Pancreas (tissue), 10 donors: Measurements from ENCODE around the gene FOS. TPM values are rescaled to one million over a fixed set of nuclear protein-coding genes. Genes with fewer than 3 reads are reported as not detected.

Source experiments
- ATAC-seq, 4 donors: fragments of 200-7000 bp; cut with Tn5 transposase; one replicate each; pipeline versions ENCODE4 v1.8.0 to v1.9.1; 2020; ENCODE audit warnings: mild to moderate bottlenecking in 4 of 4, moderate library complexity in 4 of 4
- DNase-seq, 6 donors: peaks; one replicate each; pipeline ENCODE4 v3.0.0-alpha.2; 2020
- FAIRE-seq: peaks from 2 replicates; lab custom pipeline; 2012; peaks lifted over from hg19 to GRCh38; lab: Jason Lieb, UNC
- H3K27ac ChIP-seq, 4 donors: fragments of 200-600 bp; sonication (generic); 1 replicate in 3 of 4; 2 replicates in 1 of 4; pipeline versions ENCODE4 v1.5.0 to v1.8.0; 2020
- H3K27me3 ChIP-seq, 4 donors: fragments of 200-600 bp; one replicate each; pipeline ENCODE4 v1.8.0; 2021
- H3K36me3 ChIP-seq, 3 donors: fragments of 200-600 bp; sonication (generic) in 1 of 3; one replicate each; pipeline versions ENCODE4 v1.5.0 to v1.8.0; 2020 to 2021
- H3K4me1 ChIP-seq, 3 donors: fragments of 200-600 bp; one replicate each; pipeline ENCODE4 v1.8.0; 2021
- H3K4me3 ChIP-seq, 4 donors: fragments of 200-600 bp; sonication (generic) in 2 of 4; one replicate each; pipeline versions ENCODE4 v1.5.0 to v1.8.0; 2020 to 2021
- H3K9me3 ChIP-seq, 4 donors: fragments of 200-600 bp; one replicate each; pipeline ENCODE4 v1.8.0; 2021
- WGBS, 2 donors: extraction: QIAGEN DNeasy Blood & Tissue Kit; methylation state at CpG; one replicate each; pipeline ENCODE4 v1.1.7; 2013; 5-methylcytosine and 5-hydroxymethylcytosine counted together
- intact Hi-C, 3 donors: fragments of 100-400 bp; cut with DNase I; formaldehyde crosslinking; loops; one replicate each; pipeline versions ENCODE4 v1.11.1 to v1.14.2; 2022
- polyA plus RNA-seq, 2 donors: library from polyadenylated mRNA; stranded (reverse); fragments of 200-250 nt; gene quantifications; one replicate each; pipeline ENCODE4 v1.2.3, GENCODE V29; 2013
- total RNA-seq, 6 donors: library from RNA; stranded (reverse); fragmentation: NEBNext Ultra II Directional in 4 of 6; extraction: Animal tissue kit (Norgen Biotek cat#: 25700) in 4 of 6; gene quantifications; one replicate each; pipeline versions ENCODE4 v1.2.1 to v1.2.4, GENCODE V29; 2021 to 2023
- TF ChIP-seq, protein P1 (sequence below), 4 donors: fragments of 200-600 bp; sonication (generic) in 3 of 4; IDR thresholded peaks; one replicate each; pipeline versions ENCODE4 v1.5.0 to v1.8.0; 2021; ENCODE audit warnings: antibody characterized with exemption in 4 of 4
- donor health status: healthy with polysubstance abuse.
- donor health status: DM: no; HTN: no; CAD: no; lungs with moderate emphysema.
- donor health status: DM: no; HTN: no; CAD: no.
- donor health status: control.
- donor health status: control.
- donor health status: Bipolar disorder and iron deficiency.
- donor health status: DM: yes; HTN: yes; CAD: no.
- donor health status: DM: no; HTN: no; CAD: no.
- donor health status: DM: no; HTN: no; CAD: no.
- donor health status: DM: yes; HTN: yes; CAD: no.

The FOS gene
- total and polyA plus RNA-seq, 8 donors: 56.4 to 303 (median 98.2) TPM

DNA sequence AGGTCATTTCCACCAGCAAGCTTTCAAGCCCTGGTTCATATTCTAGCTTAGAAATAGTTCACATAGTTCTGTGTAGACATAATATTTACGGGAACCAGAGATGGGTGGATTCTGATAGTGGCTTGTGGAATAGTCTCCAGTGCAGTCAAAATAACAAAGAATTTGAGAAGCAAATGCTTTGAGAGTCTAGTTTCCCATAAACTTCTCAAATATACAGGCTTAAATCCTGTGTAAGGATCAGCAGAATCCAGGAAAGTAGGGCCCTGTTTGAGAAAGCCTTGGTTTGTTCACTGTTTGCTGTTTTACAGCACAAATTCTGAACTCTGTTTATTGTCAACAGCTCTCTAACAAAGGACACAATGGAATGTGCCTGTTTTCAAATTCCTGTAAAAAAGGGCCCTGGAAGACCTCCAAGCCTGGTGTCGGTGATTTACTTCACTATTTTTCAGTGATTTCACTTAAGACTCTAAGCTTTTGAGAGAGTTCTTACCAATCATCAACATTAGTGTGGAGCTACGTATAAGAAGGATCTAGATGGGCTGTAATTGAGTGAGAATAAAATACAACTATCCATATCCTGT is 11.4 kb upstream of the FOS start:
- peak overlapping the region in 3 of 4 donors; percentile 20 to 72 (median 57) for H3K27ac ChIP-seq
- H3K36me3 ChIP-seq: no peaks in the 10 kb centered on the region
- H3K4me1 ChIP-seq: peaks cover 3 to 9% (median 6%) of the 10 kb centered on the region in 3 donors
- H3K27me3 ChIP-seq: no peaks in the 10 kb centered on the region
- DNase-seq: no peak
- WGBS, 2 donors: 60 to 64% methylated on average over 3 of the region's 3 CpGs
- intact Hi-C loops: no loop called here
- H3K4me3 ChIP-seq: no peak overlapping the region
- TF ChIP-seq, protein P1, sequence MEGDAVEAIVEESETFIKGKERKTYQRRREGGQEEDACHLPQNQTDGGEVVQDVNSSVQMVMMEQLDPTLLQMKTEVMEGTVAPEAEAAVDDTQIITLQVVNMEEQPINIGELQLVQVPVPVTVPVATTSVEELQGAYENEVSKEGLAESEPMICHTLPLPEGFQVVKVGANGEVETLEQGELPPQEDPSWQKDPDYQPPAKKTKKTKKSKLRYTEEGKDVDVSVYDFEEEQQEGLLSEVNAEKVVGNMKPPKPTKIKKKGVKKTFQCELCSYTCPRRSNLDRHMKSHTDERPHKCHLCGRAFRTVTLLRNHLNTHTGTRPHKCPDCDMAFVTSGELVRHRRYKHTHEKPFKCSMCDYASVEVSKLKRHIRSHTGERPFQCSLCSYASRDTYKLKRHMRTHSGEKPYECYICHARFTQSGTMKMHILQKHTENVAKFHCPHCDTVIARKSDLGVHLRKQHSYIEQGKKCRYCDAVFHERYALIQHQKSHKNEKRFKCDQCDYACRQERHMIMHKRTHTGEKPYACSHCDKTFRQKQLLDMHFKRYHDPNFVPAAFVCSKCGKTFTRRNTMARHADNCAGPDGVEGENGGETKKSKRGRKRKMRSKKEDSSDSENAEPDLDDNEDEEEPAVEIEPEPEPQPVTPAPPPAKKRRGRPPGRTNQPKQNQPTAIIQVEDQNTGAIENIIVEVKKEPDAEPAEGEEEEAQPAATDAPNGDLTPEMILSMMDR (IDR thresholded peaks at IDR 0.05): no peak
- ATAC-seq: peak in 2 of 4 donors; percentile 42 to 57
- FAIRE-seq: no peak
- no peaks in the 10 kb centered on the region for H3K9me3 ChIP-seq

DNA sequence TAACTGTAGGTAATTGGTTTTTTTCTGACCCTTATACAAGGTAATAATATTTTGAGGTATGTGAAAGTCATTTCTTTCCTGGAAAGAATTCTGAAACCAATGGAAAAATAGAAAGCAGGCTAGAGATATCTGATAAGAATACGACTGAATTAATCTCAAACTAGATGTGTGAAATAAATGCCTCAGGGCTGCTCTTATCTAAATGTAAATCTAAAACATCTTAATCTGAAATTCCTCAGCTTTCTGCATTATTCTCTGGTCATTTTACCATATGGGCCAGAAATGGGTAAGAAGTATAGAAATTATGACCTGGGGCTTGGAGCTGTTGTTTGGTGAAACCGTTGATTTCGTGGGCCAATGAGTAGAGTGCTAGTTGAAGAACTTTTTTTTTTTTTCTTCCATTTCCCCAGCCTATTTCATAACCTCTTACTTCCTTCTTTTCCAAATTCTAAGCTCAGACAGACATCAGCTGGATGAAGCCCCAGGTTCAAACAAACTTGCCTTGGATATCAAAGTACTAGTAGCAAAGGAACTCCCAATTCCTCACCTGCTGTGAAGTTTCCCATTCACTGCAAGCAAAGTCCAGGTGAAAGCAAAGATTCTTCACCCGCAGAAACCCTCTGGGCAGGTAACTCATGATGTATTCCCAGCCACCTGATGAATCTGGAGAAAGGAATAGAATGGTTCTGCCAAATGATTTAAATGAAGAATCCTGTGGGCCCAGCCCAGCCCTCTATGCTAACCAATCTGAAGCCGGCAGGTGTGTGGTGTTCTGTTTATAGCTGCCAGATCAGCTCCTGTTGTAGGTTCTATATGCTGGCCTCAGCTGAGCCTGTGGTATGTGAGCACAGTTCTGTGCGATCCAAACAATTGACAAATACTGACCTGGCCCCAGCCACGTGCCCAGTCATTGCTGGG is 9.7 kb upstream of the FOS start:
- peak; percentile 56 to 86 (median 80) for ATAC-seq
- intact Hi-C loops: no loop called here
- peak in 4 of 6 donors; percentile 34 to 60 (median 43) for DNase-seq
- WGBS, 2 donors: 42% methylated on average over 7 of the region's 7 CpGs
- H3K9me3 ChIP-seq: no peaks in the 10 kb centered on the region
- no peaks in the 10 kb centered on the region for H3K36me3 ChIP-seq
- TF ChIP-seq, protein P1 (IDR thresholded peaks at IDR 0.05): no peak
- H3K4me1 ChIP-seq: peaks cover 3 to 9% (median 6%) of the 10 kb centered on the region in 3 donors
- H3K4me3 ChIP-seq: no peak overlapping the region
- H3K27me3 ChIP-seq: no peaks in the 10 kb centered on the region
- FAIRE-seq: no peak
- peak overlapping the region; percentile 63 to 75 (median 73) for H3K27ac ChIP-seq

DNA sequence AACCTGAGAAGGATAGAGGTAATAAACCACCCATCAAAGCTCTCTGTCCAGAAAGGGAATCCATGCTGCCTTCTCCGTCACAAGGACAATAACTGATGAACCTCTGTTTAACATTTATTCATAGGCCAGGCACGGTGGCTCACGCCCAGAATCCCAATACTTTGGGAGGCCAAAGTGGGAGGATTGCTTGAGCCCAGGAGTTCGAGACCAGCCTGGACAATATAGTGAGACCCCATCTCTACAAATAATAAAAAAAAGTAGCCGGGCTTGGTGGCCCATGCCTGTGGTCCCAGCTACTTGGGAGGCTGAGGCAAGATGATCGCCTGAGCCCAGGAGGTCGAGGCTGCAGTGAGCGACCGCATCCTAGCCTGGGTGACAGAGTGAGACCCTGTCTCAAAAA is 7.1 kb upstream of the FOS start:
- TF ChIP-seq, protein P1 (IDR thresholded peaks at IDR 0.05): no peak
- 90 to 92% methylated on average over 9 of the region's 9 CpGs for WGBS, 2 donors
- Histone ChIP-seq H3K9me3 (no peaks in the 10 kb centered on the region), H3K4me1 (peaks cover 8 to 14% (median 10%) of the 10 kb centered on the region in 3 donors), H3K27ac (no peak overlapping the region), H3K4me3 (no peak overlapping the region), H3K27me3 (no peaks in the 10 kb centered on the region), H3K36me3 (no peaks in the 10 kb centered on the region)
- FAIRE-seq (no peak), DNase-seq (peak in 1 of 6 donors; percentile 18), ATAC-seq (no peak)
- intact Hi-C loops: no loop called here

DNA sequence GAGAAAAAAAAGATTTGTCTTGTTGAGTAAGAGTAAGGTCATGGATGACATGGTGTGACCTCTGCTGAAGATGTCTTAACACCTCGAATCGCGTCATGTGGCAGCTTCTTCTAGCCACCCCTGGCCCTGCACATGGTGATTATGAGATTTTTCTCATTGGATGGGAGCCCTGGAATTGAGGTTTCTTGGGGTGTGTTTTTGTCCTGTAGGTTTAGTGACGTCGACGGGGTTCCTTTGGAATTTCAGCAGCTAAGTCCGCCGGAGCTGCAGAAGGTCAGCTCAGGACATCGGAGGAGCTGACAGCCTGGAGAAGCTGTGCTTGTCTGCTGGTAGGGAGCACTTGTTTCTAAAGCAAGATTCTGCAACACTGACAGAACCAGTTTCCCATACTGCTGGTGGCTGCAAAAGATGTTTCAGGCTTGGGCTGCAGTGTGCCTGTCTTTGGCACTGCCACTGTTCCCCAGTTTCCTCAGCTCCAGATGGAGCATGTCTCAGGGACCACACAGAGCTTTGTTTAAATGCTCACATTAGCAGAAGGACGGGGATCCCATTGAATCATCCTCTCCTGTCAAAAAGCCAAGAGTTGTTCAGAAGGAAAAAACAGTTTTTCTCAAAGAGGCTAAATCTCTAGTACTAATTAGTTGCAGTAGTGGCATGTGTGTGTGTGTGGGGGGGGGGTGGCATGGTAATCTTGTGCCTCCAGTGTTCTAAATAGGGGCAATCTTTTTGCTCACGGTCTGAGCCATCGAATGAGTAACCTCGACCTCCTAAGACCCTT is 5.2 kb upstream of the FOS start:
- Histone ChIP-seq H3K36me3 (no peaks in the 10 kb centered on the region), H3K27ac (no peak overlapping the region), H3K9me3 (no peaks in the 10 kb centered on the region), H3K4me1 (peaks cover 6 to 15% (median 7%) of the 10 kb centered on the region in 3 donors), H3K27me3 (no peaks in the 10 kb centered on the region), H3K4me3 (no peak overlapping the region)
- DNase-seq (peak in 1 of 6 donors; percentile 22), FAIRE-seq (no peak), ATAC-seq (no peak)
- intact Hi-C loops: no loop called here
- 75 to 77% methylated on average over 13 of the region's 13 CpGs for WGBS, 2 donors
- TF ChIP-seq, protein P1 (IDR thresholded peaks at IDR 0.05): no peak
